PC-3 (cell line): Measurements from ENCODE around the gene R3HDM2. TPM values are rescaled to one million over a fixed set of nuclear protein-coding genes. Genes with fewer than 3 reads are reported as not detected.

Source experiments
- ATAC-seq: fragments of 200-7000 bp; cut with Tn5 transposase; 2 replicates; pipeline ENCODE4 v1.9.1; 2020; ENCODE audit warnings: mild to moderate bottlenecking, moderate library complexity
- BruUV-seq: library from RNA; stranded (reverse); fragments of 400-500 nt; replicated peaks from 2 replicates; lab custom pipeline; 2021; lab: Mats Ljungman, UMichigan
- CTCF ChIA-PET: fragments of 300-600 bp; sonication (Branson Sonifier 250); formaldehyde crosslinking; loops from one replicate; lab custom pipeline; 2022; ENCODE audit warnings: antibody characterized with exemption; lab: Charles Lee
- POLR2A ChIA-PET: fragments of 300-600 bp; sonication (Branson Sonifier 250); formaldehyde crosslinking; loops from one replicate; lab custom pipeline; 2022; ENCODE audit warnings: antibody characterized with exemption; ENCODE audit not compliant: unreplicated experiment; lab: Charles Lee
- DNase-seq: peaks from one replicate; pipeline ENCODE4 v3.0.0-alpha.2; 2015
- H2AFZ ChIP-seq: fragments of 300-600 bp; sonication (generic); 2 replicates; pipeline ENCODE4 v1.6.0; 2016; ENCODE audit warnings: antibody characterized with exemption, low read length
- H3F3A ChIP-seq: fragments of 300-600 bp; sonication (generic); one replicate; pipeline ENCODE4 v1.6.0; 2017; ENCODE audit warnings: antibody characterized with exemption, low read length, control low read depth, mild to moderate bottlenecking; ENCODE audit not compliant: unreplicated experiment
- H3K27ac ChIP-seq: fragments of 300-600 bp; sonication (generic); 2 replicates; pipeline ENCODE4 v1.5.1; 2016; ENCODE audit warnings: mild to moderate bottlenecking, low read length
- H3K27me3 ChIP-seq: fragments of 300-600 bp; sonication (generic); 2 replicates; pipeline ENCODE4 v1.6.1; 2016; ENCODE audit warnings: low read length, mixed read lengths
- H3K36me3 ChIP-seq: fragments of 300-600 bp; sonication (generic); 2 replicates; pipeline ENCODE4 v1.6.1; 2016; ENCODE audit warnings: low read depth, mixed run types, low read length, mixed read lengths
- H3K4me1 ChIP-seq: fragments of 300-600 bp; sonication (generic); 2 replicates; pipeline ENCODE4 v1.5.1; 2016; ENCODE audit warnings: low read length; ENCODE audit not compliant: insufficient read depth
- H3K4me2 ChIP-seq: fragments of 300-600 bp; sonication (generic); 2 replicates; pipeline ENCODE4 v1.6.0; 2016; ENCODE audit warnings: low read length
- H3K4me3 ChIP-seq: fragments of 300-600 bp; sonication (generic); 2 replicates; pipeline ENCODE4 v1.5.1; 2016; ENCODE audit warnings: mild to moderate bottlenecking, low read length, mixed read lengths
- H3K79me2 ChIP-seq: fragments of 300-600 bp; sonication (generic); 2 replicates; pipeline ENCODE4 v1.6.1; 2017; ENCODE audit warnings: low read length, mixed read lengths
- H3K9ac ChIP-seq: fragments of 300-600 bp; sonication (generic); 2 replicates; pipeline ENCODE4 v1.6.0; 2016; ENCODE audit warnings: mild to moderate bottlenecking, low read length
- H3K9me2 ChIP-seq: fragments of 300-600 bp; sonication (generic); replicated peaks from 2 replicates; pipeline ENCODE4 v1.6.1; 2016; ENCODE audit warnings: mixed run types, low read length, mixed read lengths
- H3K9me3 ChIP-seq: fragments of 300-600 bp; sonication (generic); 2 replicates; pipeline ENCODE4 v1.6.1; 2016; ENCODE audit warnings: low read length, mixed read lengths
- H4K20me1 ChIP-seq: fragments of 300-600 bp; sonication (generic); 2 replicates; pipeline ENCODE4 v1.6.1; 2016; ENCODE audit warnings: low read length, mixed read lengths
- EZH2 ChIP-seq: fragments of 300-600 bp; sonication (generic); IDR thresholded peaks from one replicate; pipeline ENCODE4 v1.6.1; 2017; ENCODE audit warnings: antibody characterized with exemption, mild to moderate bottlenecking, low read length; ENCODE audit not compliant: unreplicated experiment
- EZH2phosphoT487 ChIP-seq: fragments of 300-600 bp; sonication (generic); IDR thresholded peaks from 2 replicates; pipeline ENCODE4 v1.6.1; 2018; ENCODE audit warnings: mild to moderate bottlenecking, antibody characterized with exemption, low read length, borderline replicate concordance
- intact Hi-C: fragments of 100-400 bp; cut with micrococcal nuclease; formaldehyde crosslinking; loops from 2 replicates; pipeline ENCODE4 v1.9.0; 2023
- total RNA-seq: library from RNA; depleted of rRNA; stranded (reverse); fragments of >200 nt; gene quantifications from 2 replicates; pipeline ENCODE4 v1.2.3, GENCODE V29; 2014
- TF ChIP-seq, protein P1 (sequence below): fragments of 300-600 bp; sonication (generic); conservative IDR thresholded peaks from 2 replicates; pipeline ENCODE4 v1.5.1; 2017; ENCODE audit warnings: antibody characterized with exemption, low read depth, mild to moderate bottlenecking, low read length

R3HDM2 gene
- total RNA-seq, 1 experiment from 2014 or later: 14.0 TPM

DNA sequence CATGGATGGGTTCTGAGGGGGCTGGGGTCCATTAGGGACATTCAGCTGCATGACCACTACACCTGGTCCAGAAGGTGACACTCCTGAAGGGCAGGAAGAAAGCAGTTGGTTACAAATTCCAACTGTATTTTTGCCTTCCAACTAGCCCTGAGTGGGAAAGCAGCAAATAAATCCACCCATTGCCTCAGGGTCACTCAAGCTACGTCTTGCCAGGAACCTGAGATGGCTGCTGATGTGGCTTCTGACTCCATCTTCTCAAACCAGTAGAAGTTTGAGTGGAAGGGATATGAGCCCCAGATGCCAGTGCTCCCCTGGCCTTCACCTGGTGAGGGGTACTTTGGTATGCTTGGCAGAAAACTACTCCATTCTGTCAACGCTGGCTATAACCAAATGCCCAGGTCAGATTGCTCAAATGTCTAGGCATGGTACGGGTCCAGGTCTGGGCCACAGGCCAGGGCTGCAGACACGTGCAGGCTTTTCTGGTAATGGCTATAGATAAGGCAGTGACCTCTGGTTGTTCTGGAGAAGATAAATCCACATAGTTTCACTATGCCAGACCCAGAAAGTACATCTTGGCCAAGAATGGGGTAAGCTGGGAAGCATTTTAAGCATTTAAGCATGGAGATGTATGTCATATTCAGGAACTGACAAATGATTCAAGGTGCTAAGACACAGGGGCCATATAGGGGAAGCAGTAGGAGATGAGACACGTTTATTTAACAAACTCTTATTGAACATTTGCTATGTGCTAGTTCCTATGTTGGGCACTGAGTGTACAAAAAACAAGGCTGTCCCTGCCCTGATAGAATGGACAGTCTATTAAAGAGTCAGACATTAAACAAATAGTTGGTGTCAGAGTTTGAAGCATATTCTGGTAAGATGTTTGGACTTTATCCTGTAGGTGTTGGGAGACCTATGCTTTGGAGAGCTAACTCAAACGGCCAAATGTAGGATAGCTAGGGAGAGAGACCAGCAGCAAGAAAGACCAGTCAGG, 171.6 kb downstream of the R3HDM2 start:
- Histone ChIP-seq H3K27me3 (no peaks in the 10 kb centered on the region), H3F3A (no peaks in the 10 kb centered on the region), H3K9me3 (no peaks in the 10 kb centered on the region), H3K4me2 (no peak overlapping the region), H2AFZ (no peak overlapping the region), H4K20me1 (no peaks in the 10 kb centered on the region), H3K79me2 (no peaks in the 10 kb centered on the region), H3K4me1 (no peaks in the 10 kb centered on the region), H3K9ac (no peak overlapping the region), H3K9me2 (no peaks in the 10 kb centered on the region), H3K36me3 (no peaks in the 10 kb centered on the region; the same call in 1 of the 2 replicates), H3K27ac (no peak overlapping the region), H3K4me3 (no peak overlapping the region)
- TF ChIP-seq, protein P1, sequence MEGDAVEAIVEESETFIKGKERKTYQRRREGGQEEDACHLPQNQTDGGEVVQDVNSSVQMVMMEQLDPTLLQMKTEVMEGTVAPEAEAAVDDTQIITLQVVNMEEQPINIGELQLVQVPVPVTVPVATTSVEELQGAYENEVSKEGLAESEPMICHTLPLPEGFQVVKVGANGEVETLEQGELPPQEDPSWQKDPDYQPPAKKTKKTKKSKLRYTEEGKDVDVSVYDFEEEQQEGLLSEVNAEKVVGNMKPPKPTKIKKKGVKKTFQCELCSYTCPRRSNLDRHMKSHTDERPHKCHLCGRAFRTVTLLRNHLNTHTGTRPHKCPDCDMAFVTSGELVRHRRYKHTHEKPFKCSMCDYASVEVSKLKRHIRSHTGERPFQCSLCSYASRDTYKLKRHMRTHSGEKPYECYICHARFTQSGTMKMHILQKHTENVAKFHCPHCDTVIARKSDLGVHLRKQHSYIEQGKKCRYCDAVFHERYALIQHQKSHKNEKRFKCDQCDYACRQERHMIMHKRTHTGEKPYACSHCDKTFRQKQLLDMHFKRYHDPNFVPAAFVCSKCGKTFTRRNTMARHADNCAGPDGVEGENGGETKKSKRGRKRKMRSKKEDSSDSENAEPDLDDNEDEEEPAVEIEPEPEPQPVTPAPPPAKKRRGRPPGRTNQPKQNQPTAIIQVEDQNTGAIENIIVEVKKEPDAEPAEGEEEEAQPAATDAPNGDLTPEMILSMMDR: no peak
- TF ChIP-seq EZH2phosphoT487 (no peak), EZH2 (no peak)
- ChIA-PET POLR2A (no interaction called here), CTCF (no interaction called here)
- ATAC-seq (no peak), DNase-seq (no peak)
- no TSS peak for BruUV-seq
- intact Hi-C loops: no loop called here

DNA sequence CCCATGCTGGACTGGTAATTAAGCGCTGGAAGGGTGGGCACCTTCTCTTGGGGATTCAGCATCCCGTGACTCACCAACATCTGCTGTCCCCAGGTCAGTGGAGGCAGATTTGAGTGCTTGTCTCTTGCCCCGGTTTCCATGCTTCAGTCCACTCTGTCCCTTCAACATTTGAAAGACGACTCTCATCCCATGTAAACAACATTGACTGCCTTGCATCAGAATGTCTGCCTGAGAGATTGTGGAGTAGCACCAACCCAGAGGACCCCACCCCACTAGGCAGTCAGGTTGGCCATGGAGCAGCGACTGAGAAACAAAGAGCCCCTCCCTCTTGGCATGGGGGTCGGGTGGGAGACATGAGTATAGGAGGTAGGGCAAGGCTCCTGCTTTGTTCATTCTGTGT, 174.9 kb downstream of the R3HDM2 start:
- Histone ChIP-seq H3F3A (no peaks in the 10 kb centered on the region), H3K9me3 (no peaks in the 10 kb centered on the region), H3K36me3 (no peaks in the 10 kb centered on the region; the same call in 1 of the 2 replicates), H4K20me1 (no peaks in the 10 kb centered on the region), H3K9me2 (no peaks in the 10 kb centered on the region), H3K9ac (no peak overlapping the region), H3K4me3 (no peak overlapping the region), H3K27ac (no peak overlapping the region), H3K27me3 (no peaks in the 10 kb centered on the region), H3K4me2 (no peak overlapping the region), H3K4me1 (no peaks in the 10 kb centered on the region), H2AFZ (no peak overlapping the region), H3K79me2 (no peaks in the 10 kb centered on the region)
- no peak for TF ChIP-seq EZH2phosphoT487
- no peak for TF ChIP-seq EZH2
- TF ChIP-seq, protein P1: no peak
- DNase-seq (no peak), ATAC-seq (no peak)
- ChIA-PET CTCF (no interaction called here), POLR2A (no interaction called here)
- intact Hi-C loops: no loop called here
- BruUV-seq: no TSS peak
